Prostate gland (tissue), 2 donors: ENCODE results near the gene EHBP1.

Source experiments
- CTCF ChIP-seq, 4 experiments: fragments of 200-600 bp in 2 of 4; fragments of 450-650 bp in 2 of 4; sonication (generic) in 2 of 4; IDR thresholded peaks; 1 replicate in 3 of 4; 2 replicates in 1 of 4; pipeline ENCODE4 v1.5.1; 2016 to 2019; ENCODE audit warnings: antibody characterized with exemption in 4 of 4, mild to moderate bottlenecking in 2 of 4, moderate library complexity in 2 of 4
- POLR2A ChIP-seq: fragments of 450-650 bp; IDR thresholded peaks from one replicate; pipeline ENCODE4 v1.6.1; 2016; ENCODE audit warnings: antibody characterized with exemption, mild to moderate bottlenecking
- POLR2AphosphoS5 ChIP-seq: sonication (generic); formaldehyde crosslinking; IDR thresholded peaks from one replicate; pipeline ENCODE4 v1.6.1; 2017; ENCODE audit warnings: antibody characterized with exemption

DNA sequence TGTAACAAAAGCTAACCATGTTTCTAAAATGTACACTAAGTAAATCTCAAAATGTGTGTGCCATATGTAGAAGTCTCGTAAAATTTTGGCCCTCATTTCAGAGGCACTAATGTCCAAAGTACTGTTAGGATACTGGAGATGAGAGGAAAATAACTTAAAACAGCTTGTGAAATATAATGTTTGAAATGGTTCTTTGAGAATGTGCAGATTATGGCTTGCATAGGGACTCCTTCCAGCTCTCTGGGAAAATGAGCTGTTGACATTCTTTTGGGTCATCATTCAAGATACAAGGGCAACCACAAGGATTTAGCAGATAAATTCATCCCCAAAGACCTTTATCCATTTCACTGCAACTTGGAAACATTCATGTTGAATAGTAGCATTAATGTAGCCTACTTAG, 307.0 kb downstream of the EHBP1 start:
- no peak for TF ChIP-seq CTCF (IDR thresholded peaks at IDR 0.05)
- TF ChIP-seq POLR2AphosphoS5 = no peak
- TF ChIP-seq POLR2A = no peak
